Activated CD8-positive, alpha-beta memory T cell treated with anti-CD3 and anti-CD28 coated beads, Interleukin-2, amount 10 ng/mL, durations not matched to agents 7 days and 5 days (primary cell): Measurements from ENCODE around the gene HCFC1R1. TPM values are rescaled to one million over a fixed set of nuclear protein-coding genes. Genes with fewer than 3 reads are reported as not detected.

Experiments
- ATAC-seq: fragments of 150-1000 bp; cut with Tn5 transposase; one replicate; pipeline ENCODE4 v1.10.0; 2021; ENCODE audit warnings: moderate library complexity
- CTCF ChIA-PET: fragments of 350-600 bp; sonication (Branson Sonifier 250); formaldehyde crosslinking; loops from one replicate; lab custom pipeline; 2021; ENCODE audit warnings: antibody characterized with exemption; lab: Charles Lee
- DNase-seq: peaks from one replicate; pipeline ENCODE4 v3.0.0-alpha.2; 2020
- H3K27ac Mint-ChIP-seq: one replicate; pipeline ENCODE4 v1.8.0; 2021; ENCODE audit warnings: mild to moderate bottlenecking, mixed read lengths
- H3K27me3 Mint-ChIP-seq: one replicate; pipeline ENCODE4 v1.8.0; 2021; ENCODE audit warnings: mixed read lengths
- H3K36me3 Mint-ChIP-seq: one replicate; pipeline ENCODE4 v1.8.0; 2021; ENCODE audit warnings: mild to moderate bottlenecking, mixed read lengths
- H3K4me1 Mint-ChIP-seq: one replicate; pipeline ENCODE4 v1.8.0; 2021; ENCODE audit warnings: mixed read lengths
- H3K4me3 Mint-ChIP-seq: one replicate; pipeline ENCODE4 v1.8.0; 2021; ENCODE audit warnings: mild to moderate bottlenecking, moderate library complexity, mixed read lengths
- H3K9me3 Mint-ChIP-seq: one replicate; pipeline ENCODE4 v1.8.0; 2022; ENCODE audit warnings: low read depth, mixed read lengths
- total RNA-seq, 2 experiments: library from RNA; stranded (reverse); gene quantifications; one replicate each; pipeline ENCODE4 v1.2.3, GENCODE V29; 2021

HCFC1R1 gene
- total RNA-seq, 2 experiments from 2014 or later: 31.8 to 34.3 TPM

- no peak for DNase-seq
- Mint-ChIP-seq H3K4me1 (peaks cover 26% of the 10 kb centered on the region), H3K27me3 (peaks cover 45% of the 10 kb centered on the region), H3K36me3 (no peaks in the 10 kb centered on the region), H3K4me3 (no peak overlapping the region), H3K27ac (no peak overlapping the region), H3K9me3 (no peaks in the 10 kb centered on the region)
- no peak for ATAC-seq
- CTCF ChIA-PET: interaction anchor here (1.2 to 19.2 kb wide), 2 partner anchors 13 to 17 kb away, joined by 3 to 370 read pairs; partner anchors contain the start of genes HCFC1R1, THOC6 and TNFRSF12A
Measured at GRCh38 chr16:3009568-3010390, 14.0 kb downstream of the HCFC1R1 start.

- H3K9me3 Mint-ChIP-seq: no peaks in the 10 kb centered on the region
- no peak for ATAC-seq
- no peak overlapping the region for H3K4me3 Mint-ChIP-seq
- peaks cover 41% of the 10 kb centered on the region for H3K27me3 Mint-ChIP-seq
- DNase-seq: no peak
- CTCF ChIA-PET: interaction anchor here (2.4 to 19.2 kb wide), 2 partner anchors 18 to 39 kb away, joined by 10 to 370 read pairs; partner anchors contain the start of genes HCFC1R1, THOC6 and TNFRSF12A
- peaks cover 30% of the 10 kb centered on the region for H3K4me1 Mint-ChIP-seq
- no peak overlapping the region for H3K27ac Mint-ChIP-seq
- no peaks in the 10 kb centered on the region for H3K36me3 Mint-ChIP-seq
Measured at GRCh38 chr16:3008690-3009037, 15.1 kb downstream of the HCFC1R1 start.

GRCh38 chr16:3007957-3008689, 15.6 kb downstream of the HCFC1R1 start:
- CTCF ChIA-PET: interaction anchor here (2.4 to 19.2 kb wide), 3 partner anchors 19 to 121 kb away, joined by 10 to 370 read pairs (median 12); partner anchors contain the start of genes HCFC1R1, THOC6 and TNFRSF12A
- ATAC-seq (no peak), DNase-seq (no peak)
- H3K27ac Mint-ChIP-seq: peak overlapping the region; percentile 7
- no peaks in the 10 kb centered on the region for H3K36me3 Mint-ChIP-seq
- peaks cover 41% of the 10 kb centered on the region for H3K27me3 Mint-ChIP-seq
- no peaks in the 10 kb centered on the region for H3K9me3 Mint-ChIP-seq
- H3K4me3 Mint-ChIP-seq: no peak overlapping the region
- H3K4me1 Mint-ChIP-seq: peaks cover 31% of the 10 kb centered on the region

- CTCF ChIA-PET: interaction anchor here (2.4 to 19.2 kb wide), 3 partner anchors 20 to 122 kb away, joined by 10 to 370 read pairs (median 12); partner anchors contain the start of genes HCFC1R1, THOC6 and TNFRSF12A
- Mint-ChIP-seq H3K9me3 (no peaks in the 10 kb centered on the region), H3K4me1 (peaks cover 33% of the 10 kb centered on the region), H3K27me3 (peaks cover 36% of the 10 kb centered on the region), H3K4me3 (no peak overlapping the region), H3K36me3 (no peaks in the 10 kb centered on the region), H3K27ac (no peak overlapping the region)
- ATAC-seq (no peak), DNase-seq (no peak)
Measured at GRCh38 chr16:3007059-3007956, 16.4 kb downstream of the HCFC1R1 start.

- Mint-ChIP-seq H3K27me3 (peaks cover 29% of the 10 kb centered on the region), H3K36me3 (no peaks in the 10 kb centered on the region), H3K4me3 (peak overlapping the region; percentile 51), H3K27ac (no peak overlapping the region), H3K4me1 (peaks cover 33% of the 10 kb centered on the region), H3K9me3 (no peaks in the 10 kb centered on the region)
- CTCF ChIA-PET: interaction anchor here (1.4 to 19.2 kb wide), 6 partner anchors 10 to 125 kb away, joined by 3 to 370 read pairs (median 8); partner anchors contain the start of genes HCFC1R1, KREMEN2, THOC6 and TNFRSF12A
- DNase-seq: no peak
- no peak for ATAC-seq
Measured at GRCh38 chr16:3004781-3005284, 18.9 kb downstream of the HCFC1R1 start.

GRCh38 chr16:3004319-3004718, 19.4 kb downstream of the HCFC1R1 start:
- CTCF ChIA-PET: interaction anchor here (0.5 to 19.2 kb wide), 26 partner anchors 8 to 163 kb away, joined by 3 to 370 read pairs (median 4); partner anchors contain the start of genes HCFC1R1, IL32, KREMEN2 and PKMYT1
- Mint-ChIP-seq H3K27ac (no peak overlapping the region), H3K36me3 (no peaks in the 10 kb centered on the region), H3K4me3 (no peak overlapping the region), H3K27me3 (peaks cover 29% of the 10 kb centered on the region), H3K4me1 (peaks cover 33% of the 10 kb centered on the region), H3K9me3 (no peaks in the 10 kb centered on the region)
- peak; percentile 10 for ATAC-seq
- no peak for DNase-seq

GRCh38 chr16:3003582-3004270, 20.0 kb downstream of the HCFC1R1 start:
- no peak overlapping the region for H3K27ac Mint-ChIP-seq
- DNase-seq: peak; percentile 99
- peaks cover 33% of the 10 kb centered on the region for H3K27me3 Mint-ChIP-seq
- peaks cover 31% of the 10 kb centered on the region for H3K4me1 Mint-ChIP-seq
- no peaks in the 10 kb centered on the region for H3K36me3 Mint-ChIP-seq
- H3K9me3 Mint-ChIP-seq: no peaks in the 10 kb centered on the region
- peak overlapping the region; percentile 45 for H3K4me3 Mint-ChIP-seq
- CTCF ChIA-PET: interaction anchor here (0.5 to 19.2 kb wide), 27 partner anchors 8 to 164 kb away, joined by 3 to 370 read pairs (median 4); partner anchors contain the start of genes HCFC1R1, IL32, KREMEN2 and PKMYT1
- peak; percentile 99 for ATAC-seq

GRCh38 chr16:3001316-3001715, 22.4 kb downstream of the HCFC1R1 start:
- Mint-ChIP-seq H3K4me1 (peaks cover 9% of the 10 kb centered on the region), H3K9me3 (no peaks in the 10 kb centered on the region), H3K27ac (no peak overlapping the region), H3K27me3 (peaks cover 20% of the 10 kb centered on the region), H3K4me3 (no peak overlapping the region), H3K36me3 (no peaks in the 10 kb centered on the region)
- CTCF ChIA-PET: interaction anchor here (1.4 to 19.2 kb wide), 2 partner anchors 26 to 57 kb away, joined by 5 to 370 read pairs; partner anchors contain the start of genes HCFC1R1, THOC6 and TNFRSF12A
- DNase-seq (no peak), ATAC-seq (no peak)

GRCh38 chr16:3000540-3000939, 23.2 kb downstream of the HCFC1R1 start:
- H3K4me3 Mint-ChIP-seq: no peak overlapping the region
- H3K27me3 Mint-ChIP-seq: peaks cover 14% of the 10 kb centered on the region
- no peaks in the 10 kb centered on the region for H3K9me3 Mint-ChIP-seq
- no peak for DNase-seq
- no peak overlapping the region for H3K27ac Mint-ChIP-seq
- H3K4me1 Mint-ChIP-seq: peaks cover 9% of the 10 kb centered on the region
- no peak for ATAC-seq
- no peaks in the 10 kb centered on the region for H3K36me3 Mint-ChIP-seq
- CTCF ChIA-PET: interaction anchor here (19.2 kb wide), 1 partner anchor 26 kb away, joined by 370 read pairs; the partner anchor contains the start of genes HCFC1R1, THOC6 and TNFRSF12A

- H3K4me3 Mint-ChIP-seq: no peak overlapping the region
- no peak overlapping the region for H3K27ac Mint-ChIP-seq
- H3K4me1 Mint-ChIP-seq: peaks cover 8% of the 10 kb centered on the region
- H3K9me3 Mint-ChIP-seq: no peaks in the 10 kb centered on the region
- DNase-seq (no peak), ATAC-seq (no peak)
- H3K36me3 Mint-ChIP-seq: no peaks in the 10 kb centered on the region
- peaks cover 12% of the 10 kb centered on the region for H3K27me3 Mint-ChIP-seq
- CTCF ChIA-PET: interaction anchor here (19.2 kb wide), 1 partner anchor 27 kb away, joined by 370 read pairs; the partner anchor contains the start of genes HCFC1R1, THOC6 and TNFRSF12A
Measured at GRCh38 chr16:2999929-3000328, 23.8 kb downstream of the HCFC1R1 start.

GRCh38 chr16:2996298-2996697, 27.4 kb downstream of the HCFC1R1 start:
- DNase-seq: no peak
- no peak for ATAC-seq
- Mint-ChIP-seq H3K27me3 (peaks cover 7% of the 10 kb centered on the region), H3K9me3 (no peaks in the 10 kb centered on the region), H3K4me1 (no peaks in the 10 kb centered on the region), H3K27ac (no peak overlapping the region), H3K36me3 (no peaks in the 10 kb centered on the region), H3K4me3 (no peak overlapping the region)
- CTCF ChIA-PET: interaction anchor here (19.2 kb wide), 1 partner anchor 31 kb away, joined by 370 read pairs; the partner anchor contains the start of genes HCFC1R1, THOC6 and TNFRSF12A
